GM23338 (cell line): ENCODE measurements around the gene KRTAP12-3. TPM values are rescaled to one million over a fixed set of nuclear protein-coding genes. Genes with fewer than 3 reads are reported as not detected.

ENCODE experiments used
- ATAC-seq: fragments of 200-7000 bp; cut with Tn5 transposase; 3 replicates; pipeline ENCODE4 v1.9.1; 2020
- DNase-seq: peaks from one replicate; pipeline ENCODE4 v3.0.0-alpha.2; 2015; ENCODE audit warnings: low spot score
- H2AFZ ChIP-seq: fragments of 200-600 bp; sonication (generic); 2 replicates; pipeline ENCODE4 v1.8.0; 2016; ENCODE audit warnings: antibody characterized with exemption, mild to moderate bottlenecking, moderate library complexity
- H3F3A ChIP-seq: fragments of 200-600 bp; sonication (generic); replicated peaks from 2 replicates; pipeline ENCODE4 v1.8.0; 2017; ENCODE audit warnings: antibody characterized with exemption, mixed run types, low read depth
- H3K27ac ChIP-seq: fragments of 200-600 bp; sonication (generic); 2 replicates; pipeline ENCODE4 v1.6.1; 2016; ENCODE audit warnings: low read depth
- H3K27me3 ChIP-seq: fragments of 200-600 bp; sonication (generic); 2 replicates; pipeline ENCODE4 v1.8.0; 2016; ENCODE audit warnings: mild to moderate bottlenecking, mixed run types, moderate library complexity; ENCODE audit not compliant: insufficient read depth
- H3K36me3 ChIP-seq: fragments of 200-600 bp; sonication (generic); 2 replicates; pipeline ENCODE4 v1.8.0; 2016; ENCODE audit warnings: mild to moderate bottlenecking; ENCODE audit not compliant: insufficient read depth
- H3K4me1 ChIP-seq: fragments of 200-600 bp; sonication (generic); 2 replicates; pipeline ENCODE4 v1.8.0; 2016; ENCODE audit warnings: mild to moderate bottlenecking, moderate library complexity; ENCODE audit not compliant: insufficient read depth
- H3K4me2 ChIP-seq: fragments of 200-600 bp; sonication (generic); 2 replicates; pipeline ENCODE4 v1.7.1; 2017; ENCODE audit warnings: mixed run types
- H3K4me3 ChIP-seq: fragments of 200-600 bp; sonication (generic); 2 replicates; pipeline ENCODE4 v1.6.1; 2016; ENCODE audit warnings: mixed run types
- H3K79me2 ChIP-seq: fragments of 200-600 bp; sonication (generic); replicated peaks from 2 replicates; pipeline ENCODE4 v1.8.0; 2017; ENCODE audit warnings: mild to moderate bottlenecking; ENCODE audit not compliant: insufficient read depth
- H3K9me2 ChIP-seq: fragments of 200-600 bp; sonication (generic); 2 replicates; pipeline ENCODE4 v1.8.0; 2017; ENCODE audit not compliant: insufficient read depth
- H4K20me1 ChIP-seq: fragments of 200-600 bp; sonication (generic); replicated peaks from 2 replicates; pipeline ENCODE4 v1.8.0; 2017; ENCODE audit warnings: mild to moderate bottlenecking; ENCODE audit not compliant: insufficient read depth
- H3K27ac Mint-ChIP-seq: 2 replicates; pipeline ENCODE4 v1.8.0; 2020; ENCODE audit warnings: inconsistent platforms, mild to moderate bottlenecking, moderate library complexity, mixed read lengths
- H3K27me3 Mint-ChIP-seq: 3 replicates; pipeline ENCODE4 v1.8.0; 2022; ENCODE audit warnings: low read depth, mild to moderate bottlenecking, moderate library complexity, mixed read lengths, inconsistent platforms; ENCODE audit not compliant: insufficient read depth, poor library complexity
- H3K36me3 Mint-ChIP-seq: 3 replicates; pipeline ENCODE4 v1.8.0; 2021; ENCODE audit warnings: low read depth, mild to moderate bottlenecking, inconsistent platforms, moderate library complexity, mixed read lengths
- H3K4me1 Mint-ChIP-seq: 3 replicates; pipeline ENCODE4 v1.8.0; 2020; ENCODE audit warnings: mild to moderate bottlenecking, inconsistent platforms, mixed read lengths
- H3K4me3 Mint-ChIP-seq: 3 replicates; pipeline ENCODE4 v1.8.0; 2021; ENCODE audit warnings: moderate library complexity, mild to moderate bottlenecking, inconsistent platforms, mixed read lengths
- H3K9me3 Mint-ChIP-seq: 3 replicates; pipeline ENCODE4 v1.8.0; 2020; ENCODE audit warnings: moderate library complexity, mild to moderate bottlenecking, inconsistent platforms, mixed read lengths
- CTCF ChIP-seq, 2 experiments: fragments of 200-600 bp in 1 of 2; sonication (generic) in 1 of 2; conservative IDR thresholded peaks; 2 replicates each; pipeline versions ENCODE4 v1.5.1 to v1.6.1; 2016 to 2017; ENCODE audit warnings: antibody characterized with exemption in 2 of 2, low read depth in 2 of 2, mild to moderate bottlenecking in 2 of 2, moderate library complexity in 1 of 2
- POLR2AphosphoS5 ChIP-seq: IDR thresholded peaks from 2 replicates; pipeline ENCODE4 v1.6.1; 2016; ENCODE audit warnings: antibody characterized with exemption, low read depth
- ZNF462 ChIP-seq: fragments of 250-450 bp; sonication (Bioruptor Pico); IDR thresholded peaks from 2 replicates; pipeline ENCODE4 v1.5.0; 2020; ENCODE audit warnings: mild to moderate bottlenecking, moderate library complexity
- polyA plus RNA-seq: library from polyadenylated mRNA; unstranded; fragments of >200 nt; fragmentation: Nextera tagmentation; extraction: Ambion mirVana; gene quantifications from 2 replicates; pipeline ENCODE4 v1.2.1, GENCODE V29; 2016
- total RNA-seq: library from RNA; depleted of rRNA; stranded (reverse); fragments of >200 nt; shearing (Covaris generic); gene quantifications from 2 replicates; pipeline ENCODE4 v1.2.3, GENCODE V29; 2014

KRTAP12-3 gene
- total and polyA plus RNA-seq, 2 experiments from 2014 or later = not detected

DNA sequence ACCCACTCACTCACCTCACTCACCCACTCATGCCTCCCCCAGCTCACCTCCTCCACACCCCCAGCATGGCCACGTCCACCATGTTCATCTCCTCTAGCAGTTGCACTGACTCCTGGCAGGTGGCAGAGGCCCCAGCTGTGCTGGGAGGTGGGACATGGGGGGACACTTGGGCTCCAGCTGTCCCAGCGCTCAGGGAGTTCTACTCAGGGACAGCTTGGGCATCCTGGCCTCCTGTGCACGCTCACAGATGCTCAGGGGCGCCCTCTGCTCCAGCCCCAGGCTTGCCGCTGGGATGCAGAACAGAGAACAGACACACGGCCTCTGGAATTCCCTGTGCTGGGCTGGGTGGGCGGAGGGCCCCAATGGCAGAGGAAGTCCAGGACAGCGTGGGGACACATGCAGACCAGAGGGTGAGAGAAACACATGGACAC, 40.6 kb upstream of the KRTAP12-3 start:
- peak; percentile 45 for DNase-seq
- H3K9me3 Mint-ChIP-seq = peaks cover 35% of the 10 kb centered on the region
- H3K27ac ChIP-seq = no peak overlapping the region
- H2AFZ ChIP-seq = no peak overlapping the region
- H3K36me3 ChIP-seq = no peaks in the 10 kb centered on the region
- H3F3A ChIP-seq = no peaks in the 10 kb centered on the region
- H3K4me2 ChIP-seq = no peak overlapping the region
- TF ChIP-seq ZNF462 (CRISPR knock-in tag) = no peak
- TF ChIP-seq CTCF (conservative IDR thresholded peaks at IDR 0.05; ENCODE audit: low read depth in 2 of 2) = peak in 1 of 2 experiments; percentile 54; a peak in 2 of 4 replicates
- no peaks in the 10 kb centered on the region for H3K27me3 ChIP-seq
- peaks cover 23% of the 10 kb centered on the region for H3K4me1 Mint-ChIP-seq
- H4K20me1 ChIP-seq = no peaks in the 10 kb centered on the region
- H3K4me3 Mint-ChIP-seq = no peak overlapping the region
- no peak overlapping the region for H3K4me3 ChIP-seq
- H3K79me2 ChIP-seq = no peaks in the 10 kb centered on the region
- peaks cover 11% of the 10 kb centered on the region for H3K27me3 Mint-ChIP-seq
- peaks cover 20% of the 10 kb centered on the region for H3K36me3 Mint-ChIP-seq
- no peak overlapping the region for H3K27ac Mint-ChIP-seq
- peak; percentile 81 for ATAC-seq
- H3K9me2 ChIP-seq = no peaks in the 10 kb centered on the region
- H3K4me1 ChIP-seq = no peaks in the 10 kb centered on the region

DNA sequence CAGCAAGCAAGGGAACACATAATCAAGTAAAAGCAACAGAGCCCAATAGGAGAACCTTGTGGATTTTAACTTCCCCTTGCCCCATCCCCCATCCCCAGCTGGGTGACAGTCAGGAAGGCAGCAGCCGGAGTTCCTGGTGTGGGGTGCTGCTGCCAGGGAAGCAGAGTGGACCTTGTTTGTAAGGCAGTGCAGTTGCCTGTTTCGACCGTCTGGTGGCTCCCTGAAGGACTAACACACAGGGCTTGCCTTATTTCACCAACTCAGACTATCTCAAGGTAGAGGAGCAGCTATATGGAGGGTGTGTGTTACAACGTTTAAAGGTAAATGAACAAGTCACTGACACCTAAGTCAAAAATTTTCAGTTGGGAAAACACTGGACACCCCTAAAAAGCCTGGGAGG, 39.2 kb upstream of the KRTAP12-3 start:
- peak; percentile 57 for DNase-seq
- Mint-ChIP-seq H3K4me3 (no peak overlapping the region), H3K27ac (peak overlapping the region; percentile 74; the same call in 1 of the 2 replicates), H3K9me3 (peaks cover 38% of the 10 kb centered on the region), H3K36me3 (peaks cover 23% of the 10 kb centered on the region), H3K4me1 (peaks cover 23% of the 10 kb centered on the region; the same call in 2 of the 3 replicates), H3K27me3 (peaks cover 5% of the 10 kb centered on the region)
- Histone ChIP-seq H4K20me1 (no peaks in the 10 kb centered on the region), H3K9me2 (no peaks in the 10 kb centered on the region), H3K4me1 (no peaks in the 10 kb centered on the region), H3K4me2 (no peak overlapping the region), H3F3A (no peaks in the 10 kb centered on the region), H3K27me3 (no peaks in the 10 kb centered on the region), H3K79me2 (no peaks in the 10 kb centered on the region), H3K27ac (no peak overlapping the region), H3K4me3 (no peak overlapping the region), H3K36me3 (no peaks in the 10 kb centered on the region; the same call in 1 of the 2 replicates), H2AFZ (peak overlapping the region; percentile 4; the same call in 1 of the 2 replicates)
- peak; percentile 90 for ATAC-seq
- TF ChIP-seq POLR2AphosphoS5 (no peak), CTCF (conservative IDR thresholded peaks at IDR 0.05; ENCODE audit: low read depth in 2 of 2) (peak; percentile 42 to 70; a peak in 3 of 4 replicates)
